HepG2 (cell line): ENCODE data around the gene UBAP2. TPM values are rescaled to one million over a fixed set of nuclear protein-coding genes. Genes with fewer than 3 reads are reported as not detected.

ENCODE experiments used
- ATAC-seq: fragments of 200-7000 bp; cut with Tn5 transposase; 3 replicates; pipeline ENCODE4 v1.9.1; 2020; ENCODE audit warnings: mild to moderate bottlenecking, moderate library complexity
- BruUV-seq: library from RNA; stranded (reverse); fragments of 400-500 nt; replicated peaks from 2 replicates; lab custom pipeline; 2021; lab: Mats Ljungman, UMichigan
- CTCF ChIA-PET: fragments of 300-600 bp; formaldehyde crosslinking; extraction: SDS; loops from one replicate; lab custom pipeline; 2021; ENCODE audit warnings: low total read pairs, inconsistent platforms, low intra/inter-chr PET ratio; lab: Yijun Ruan, JAX
- POLR2A ChIA-PET: fragments of 350-600 bp; sonication (Branson Sonifier 250); formaldehyde crosslinking; loops from one replicate; lab custom pipeline; 2020; ENCODE audit warnings: antibody characterized with exemption, inconsistent platforms; lab: Yijun Ruan, JAX
- DNase-seq: peaks from one replicate; pipeline ENCODE4 v3.0.0-alpha.2; 2015; ENCODE audit warnings: low spot score
- FAIRE-seq: peaks from 3 replicates; lab custom pipeline; 2011; peaks lifted over from hg19 to GRCh38; lab: Jason Lieb, UNC
- H2AFZ ChIP-seq: one replicate; pipeline ENCODE4 v1.6.1; 2011; ENCODE audit warnings: low read length, inconsistent platforms
- H3K27ac ChIP-seq: fragments of 300-600 bp; 3 replicates; pipeline ENCODE4 v1.8.0; 2011; ENCODE audit warnings: mixed run types, mild to moderate bottlenecking, mixed read lengths, low read length, inconsistent platforms; ENCODE audit not compliant: insufficient read depth; ENCODE audit errors: extremely low read length
- H3K27me3 ChIP-seq, 2 experiments: fragments of 200-600 bp in 1 of 2; 2 replicates in 1 of 2; 3 replicates in 1 of 2; pipeline versions ENCODE4 v1.6.0 to v1.8.0; 2011; ENCODE audit warnings: low read length in 2 of 2, mild to moderate bottlenecking in 2 of 2, moderate library complexity in 2 of 2, inconsistent platforms in 1 of 2; ENCODE audit not compliant: insufficient read depth in 2 of 2, control insufficient read depth in 1 of 2
- H3K36me3 ChIP-seq, 2 experiments: fragments of 200-600 bp in 1 of 2; replicated peaks in 1 of 2; 2 replicates in 1 of 2; 3 replicates in 1 of 2; pipeline versions ENCODE4 v1.5.1 to v1.8.0; 2011; ENCODE audit warnings: low read length in 2 of 2, inconsistent platforms in 1 of 2; ENCODE audit not compliant: insufficient read depth in 2 of 2, control insufficient read depth in 1 of 2
- H3K4me1 ChIP-seq: 2 replicates; pipeline ENCODE4 v1.5.1; 2012; ENCODE audit warnings: low read length, inconsistent platforms; ENCODE audit not compliant: insufficient read depth
- H3K4me2 ChIP-seq: 2 replicates; pipeline ENCODE4 v1.6.0; 2011; ENCODE audit warnings: low read depth, low read length, inconsistent platforms
- H3K4me3 ChIP-seq, 3 experiments: fragments of 200-600 bp in 1 of 3; sonication (generic), shearing (Covaris generic) in 1 of 3; replicated peaks in 1 of 3; 2 replicates each; pipeline ENCODE4 v1.5.1; 2011 to 2016; ENCODE audit warnings: low read length in 3 of 3, inconsistent platforms in 2 of 3, low read depth in 2 of 3, mild to moderate bottlenecking in 2 of 3, control low read depth in 1 of 3, mixed read lengths in 1 of 3; ENCODE audit not compliant: insufficient read depth in 1 of 3
- H3K79me2 ChIP-seq: one replicate; pipeline ENCODE4 v1.6.1; 2011; ENCODE audit warnings: low read length, inconsistent platforms; ENCODE audit not compliant: insufficient read depth
- H3K9ac ChIP-seq: 2 replicates; pipeline ENCODE4 v1.6.0; 2011; ENCODE audit warnings: mild to moderate bottlenecking, low read depth, low read length, inconsistent platforms; ENCODE audit not compliant: insufficient read depth
- H3K9me3 ChIP-seq: 2 replicates; pipeline ENCODE4 v1.5.1; 2012; ENCODE audit warnings: mild to moderate bottlenecking, low read length
- H4K20me1 ChIP-seq: 2 replicates; pipeline ENCODE4 v1.6.0; 2011; ENCODE audit warnings: inconsistent platforms, mild to moderate bottlenecking, low read length, moderate library complexity; ENCODE audit not compliant: insufficient read depth
- ATF7-NPFF ChIP-seq: sonication (generic); formaldehyde crosslinking; IDR thresholded peaks from 2 replicates; pipeline ENCODE4 v1.8.1; 2023; ENCODE audit warnings: mild to moderate bottlenecking, low read depth, missing genetic modification reagents, moderate library complexity
- EHMT2 ChIP-seq: fragments of 200-600 bp; sonication (generic); IDR thresholded peaks from 2 replicates; pipeline ENCODE4 v1.7.0; 2017; ENCODE audit warnings: antibody characterized with exemption, low read depth, low read length, borderline replicate concordance
- ELF3 ChIP-seq: IDR thresholded peaks from 2 replicates; pipeline ENCODE4 v1.6.1; 2016; ENCODE audit warnings: missing genetic modification reagents, missing compliant biosample characterization
- NFATC3 ChIP-seq: sonication (generic); formaldehyde crosslinking; IDR thresholded peaks from 2 replicates; pipeline ENCODE4 v1.5.1; 2020; ENCODE audit warnings: mild to moderate bottlenecking, missing genetic modification reagents
- RBM39 ChIP-seq: fragments of 200-400 bp; formaldehyde crosslinking; IDR thresholded peaks from one replicate; pipeline ENCODE4 v1.6.1; 2018; ENCODE audit warnings: antibody characterized with exemption, mild to moderate bottlenecking, low read depth, low read length; ENCODE audit not compliant: poor library complexity, severe bottlenecking
- TSC22D2 ChIP-seq: sonication (generic); formaldehyde crosslinking; IDR thresholded peaks from 2 replicates; pipeline ENCODE4 v1.5.1; 2020; ENCODE audit warnings: missing genetic modification reagents, mild to moderate bottlenecking, borderline replicate concordance
- ZNF33A ChIP-seq: sonication (generic); formaldehyde crosslinking; IDR thresholded peaks from 2 replicates; pipeline ENCODE4 v1.5.1; 2020; ENCODE audit warnings: missing genetic modification reagents, mild to moderate bottlenecking, moderate library complexity, borderline replicate concordance
- ZSCAN31 ChIP-seq: sonication (generic); formaldehyde crosslinking; IDR thresholded peaks from 2 replicates; pipeline ENCODE4 v1.5.0; 2020; ENCODE audit warnings: low read depth, mild to moderate bottlenecking, missing genetic modification reagents
- WGBS: methylation state at CpG from one replicate; pipeline ENCODE4 v1.1.6; 2017; ENCODE audit warnings: low lambda C conversion rate; 5-methylcytosine and 5-hydroxymethylcytosine counted together
- in situ Hi-C: cut with HindIII; loops from 2 replicates; pipeline ENCODE4 v1.10.0; 2017; ENCODE audit warnings: low pct_unique_long_range_greater_than_20kb; ENCODE audit not compliant: extremely low pct_ligation_motif_present
- intact Hi-C: fragments of 100-400 bp; cut with micrococcal nuclease; formaldehyde crosslinking; loops from one replicate; pipeline ENCODE4 v1.10.0; 2022; ENCODE audit not compliant: unreplicated experiment
- polyA plus RNA-seq, 8 experiments: library from polyadenylated mRNA; depleted of rRNA in 3 of 8; stranded (reverse) in 7 of 8; unstranded in 1 of 8; fragments of >200 nt; fragmentation: Illumina TruSeq in 4 of 8; extraction: Trizol in 4 of 8; gene quantifications; 2 replicates each; pipeline versions ENCODE4 v1.2.1 to v1.2.3, GENCODE V29; 2011 to 2016; ENCODE audit warnings: low read depth in 4 of 8, missing spikeins in 1 of 8, mixed read lengths in 1 of 8; ENCODE audit not compliant: insufficient read depth in 1 of 8
- total RNA-seq, 5 experiments: library from RNA; depleted of rRNA; stranded (reverse); fragments of >200 nt; fragmentation: Illumina TruSeq; extraction: Trizol; gene quantifications; 2 replicates each; pipeline ENCODE4 v1.2.3, GENCODE V29; 2016; ENCODE audit warnings: low read depth in 1 of 5
- TF ChIP-seq, protein P1 (sequence below): sonication (generic); formaldehyde crosslinking; IDR thresholded peaks from 2 replicates; pipeline ENCODE4 v1.4.0; 2020; ENCODE audit warnings: missing genetic modification reagents
- TF ChIP-seq, protein P2 (sequence below): sonication (generic); formaldehyde crosslinking; conservative IDR thresholded peaks from 2 replicates; pipeline ENCODE4 v1.4.0; 2020; ENCODE audit warnings: missing genetic modification reagents
- TF ChIP-seq, protein P3 (sequence below): sonication (generic); formaldehyde crosslinking; IDR thresholded peaks from 2 replicates; pipeline ENCODE4 v1.4.0; 2020; ENCODE audit warnings: mild to moderate bottlenecking, missing genetic modification reagents
- TF ChIP-seq, protein P4 (sequence below): sonication (generic); formaldehyde crosslinking; IDR thresholded peaks from 2 replicates; pipeline ENCODE4 v1.4.0; 2020; ENCODE audit warnings: missing genetic modification reagents, low read depth, mild to moderate bottlenecking, borderline replicate concordance

Gene UBAP2
- total and polyA plus RNA-seq, 2 of the 13 experiments (the other 11 are each of a cell fraction or from before 2014, with no cell fraction given), result 19.0 to 22.0 TPM

DNA sequence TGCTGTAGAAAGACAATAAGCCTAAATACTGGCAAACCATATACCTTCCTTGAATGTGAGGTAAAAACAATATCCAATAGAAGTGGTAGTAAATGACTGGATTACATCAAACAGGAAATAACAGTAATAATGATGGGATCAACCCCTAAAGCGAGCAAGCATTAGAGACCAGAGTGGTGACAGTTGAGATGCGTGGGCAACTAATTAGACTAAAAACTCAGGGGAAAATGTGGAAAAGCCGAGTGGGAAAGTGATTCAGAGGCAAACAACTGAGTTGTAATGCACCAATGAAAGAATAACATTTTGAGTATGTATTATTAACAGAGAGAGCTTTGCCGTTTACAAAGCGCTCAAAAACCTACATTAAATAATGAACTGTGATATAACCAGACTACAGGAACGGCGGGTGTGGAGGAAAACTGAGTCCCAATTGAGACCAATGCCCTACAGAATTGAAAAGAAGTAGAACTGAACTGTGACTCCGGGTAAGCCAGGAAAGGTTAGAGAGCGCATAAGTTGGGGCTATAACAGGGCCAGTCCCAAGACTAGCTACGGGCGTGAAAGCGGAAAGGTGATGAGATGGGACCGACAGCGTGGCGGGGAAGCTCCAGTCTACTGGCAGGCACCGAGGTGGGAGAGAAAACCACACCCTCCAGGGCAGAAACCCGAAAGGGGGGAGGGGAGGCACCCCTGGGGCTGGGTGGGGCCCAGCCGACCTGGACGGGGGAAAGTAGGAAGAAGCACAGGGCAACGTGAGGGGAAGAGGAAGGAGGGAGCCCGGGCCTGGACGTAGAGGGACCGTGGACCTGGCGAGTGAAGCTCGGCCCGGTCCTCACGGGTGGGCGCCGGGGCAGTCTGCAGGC, 592 bp downstream of the UBAP2 start (continued):
- TF ChIP-seq ZNF33A (CRISPR knock-in tag), result no peak
- TF ChIP-seq RBM39, result peak; percentile 17
- no peak for TF ChIP-seq EHMT2
- no peak for TF ChIP-seq ELF3 (CRISPR knock-in tag)
- TF ChIP-seq, all 625 proteins: peak for 22

DNA sequence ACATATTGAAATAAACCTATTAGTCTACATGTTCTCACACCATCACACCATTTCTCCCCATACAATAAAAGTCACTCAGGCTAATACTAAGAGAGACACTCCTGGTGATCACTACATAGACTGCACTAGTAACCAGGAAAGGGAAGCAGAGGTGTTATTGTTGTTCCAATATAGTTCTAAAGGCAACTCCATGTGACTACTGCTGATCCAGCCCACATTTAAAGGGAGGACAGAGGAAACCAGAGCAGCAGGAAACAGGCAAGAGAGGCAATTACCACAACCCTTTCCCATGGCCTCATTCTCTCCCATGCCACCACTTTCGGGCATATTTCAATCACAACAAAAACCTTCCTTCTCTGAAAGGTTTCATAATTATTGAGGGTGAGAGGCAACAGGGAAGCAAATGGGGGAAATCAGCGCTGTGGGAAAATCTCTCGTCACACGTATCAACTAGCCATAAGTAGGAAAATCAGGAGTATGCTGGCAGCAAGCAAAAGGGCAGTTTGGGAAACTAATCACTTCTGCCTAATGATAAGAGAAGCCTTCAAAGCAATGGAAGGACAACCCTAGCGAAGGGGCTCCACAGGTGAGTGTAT, 1.8 kb downstream of the UBAP2 start:
- BruUV-seq, result no TSS peak
- FAIRE-seq, result peak; percentile 49

More for the DNA sequence above, 1.8 kb downstream of the UBAP2 start:
- Histone ChIP-seq H3K27ac (no peak overlapping the region), H3K4me2 (peak overlapping the region; percentile 82), H2AFZ (no peak overlapping the region), H4K20me1 (peaks cover 5% of the 10 kb centered on the region; the same call in 1 of the 2 replicates), H3K4me3 (peak overlapping the region; percentile 92 to 94 (median 94); a peak in 5 of 6 replicates), H3K79me2 (peaks cover 64% of the 10 kb centered on the region), H3K27me3 (no peaks in the 10 kb centered on the region; a peak in 1 of 5 replicates), H3K9ac (peak overlapping the region; percentile 97), H3K4me1 (peaks cover 48% of the 10 kb centered on the region), H3K36me3 (peaks cover 0 to 2% of the 10 kb centered on the region in 2 experiments; a peak in 2 of 5 replicates), H3K9me3 (no peaks in the 10 kb centered on the region)
- ChIA-PET CTCF (no interaction called here), POLR2A (interaction anchor here (0.9 to 3.7 kb wide), 4 partner anchors 26 to 132 kb away, joined by 3 to 63 read pairs (median 6); partner anchors contain the start of gene UBAP1)
- TF ChIP-seq, protein P1, sequence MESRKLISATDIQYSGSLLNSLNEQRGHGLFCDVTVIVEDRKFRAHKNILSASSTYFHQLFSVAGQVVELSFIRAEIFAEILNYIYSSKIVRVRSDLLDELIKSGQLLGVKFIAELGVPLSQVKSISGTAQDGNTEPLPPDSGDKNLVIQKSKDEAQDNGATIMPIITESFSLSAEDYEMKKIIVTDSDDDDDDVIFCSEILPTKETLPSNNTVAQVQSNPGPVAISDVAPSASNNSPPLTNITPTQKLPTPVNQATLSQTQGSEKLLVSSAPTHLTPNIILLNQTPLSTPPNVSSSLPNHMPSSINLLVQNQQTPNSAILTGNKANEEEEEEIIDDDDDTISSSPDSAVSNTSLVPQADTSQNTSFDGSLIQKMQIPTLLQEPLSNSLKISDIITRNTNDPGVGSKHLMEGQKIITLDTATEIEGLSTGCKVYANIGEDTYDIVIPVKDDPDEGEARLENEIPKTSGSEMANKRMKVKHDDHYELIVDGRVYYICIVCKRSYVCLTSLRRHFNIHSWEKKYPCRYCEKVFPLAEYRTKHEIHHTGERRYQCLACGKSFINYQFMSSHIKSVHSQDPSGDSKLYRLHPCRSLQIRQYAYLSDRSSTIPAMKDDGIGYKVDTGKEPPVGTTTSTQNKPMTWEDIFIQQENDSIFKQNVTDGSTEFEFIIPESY (CRISPR knock-in tag), result no peak
- TF ChIP-seq, protein P2, sequence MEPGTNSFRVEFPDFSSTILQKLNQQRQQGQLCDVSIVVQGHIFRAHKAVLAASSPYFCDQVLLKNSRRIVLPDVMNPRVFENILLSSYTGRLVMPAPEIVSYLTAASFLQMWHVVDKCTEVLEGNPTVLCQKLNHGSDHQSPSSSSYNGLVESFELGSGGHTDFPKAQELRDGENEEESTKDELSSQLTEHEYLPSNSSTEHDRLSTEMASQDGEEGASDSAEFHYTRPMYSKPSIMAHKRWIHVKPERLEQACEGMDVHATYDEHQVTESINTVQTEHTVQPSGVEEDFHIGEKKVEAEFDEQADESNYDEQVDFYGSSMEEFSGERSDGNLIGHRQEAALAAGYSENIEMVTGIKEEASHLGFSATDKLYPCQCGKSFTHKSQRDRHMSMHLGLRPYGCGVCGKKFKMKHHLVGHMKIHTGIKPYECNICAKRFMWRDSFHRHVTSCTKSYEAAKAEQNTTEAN (CRISPR knock-in tag), result no peak
- TF ChIP-seq, protein P3, sequence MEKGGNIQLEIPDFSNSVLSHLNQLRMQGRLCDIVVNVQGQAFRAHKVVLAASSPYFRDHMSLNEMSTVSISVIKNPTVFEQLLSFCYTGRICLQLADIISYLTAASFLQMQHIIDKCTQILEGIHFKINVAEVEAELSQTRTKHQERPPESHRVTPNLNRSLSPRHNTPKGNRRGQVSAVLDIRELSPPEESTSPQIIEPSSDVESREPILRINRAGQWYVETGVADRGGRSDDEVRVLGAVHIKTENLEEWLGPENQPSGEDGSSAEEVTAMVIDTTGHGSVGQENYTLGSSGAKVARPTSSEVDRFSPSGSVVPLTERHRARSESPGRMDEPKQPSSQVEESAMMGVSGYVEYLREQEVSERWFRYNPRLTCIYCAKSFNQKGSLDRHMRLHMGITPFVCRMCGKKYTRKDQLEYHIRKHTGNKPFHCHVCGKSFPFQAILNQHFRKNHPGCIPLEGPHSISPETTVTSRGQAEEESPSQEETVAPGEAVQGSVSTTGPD (CRISPR knock-in tag), result no peak
- TF ChIP-seq ATF7-NPFF (CRISPR knock-in tag) (no peak), NFATC3 (CRISPR knock-in tag) (no peak), TSC22D2 (CRISPR knock-in tag) (no peak), ZSCAN31 (CRISPR knock-in tag) (0 out of 2 replicates have a peak, but pooled peaks have one; percentile 23)
- TF ChIP-seq, protein P4, sequence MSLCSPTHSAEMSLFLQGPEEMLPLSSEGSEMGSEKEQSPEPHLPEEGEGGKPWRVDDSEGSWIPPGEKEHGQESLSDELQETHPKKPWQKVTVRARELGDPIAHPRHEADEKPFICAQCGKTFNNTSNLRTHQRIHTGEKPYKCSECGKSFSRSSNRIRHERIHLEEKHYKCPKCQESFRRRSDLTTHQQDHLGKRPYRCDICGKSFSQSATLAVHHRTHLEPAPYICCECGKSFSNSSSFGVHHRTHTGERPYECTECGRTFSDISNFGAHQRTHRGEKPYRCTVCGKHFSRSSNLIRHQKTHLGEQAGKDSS (CRISPR knock-in tag), result no peak
- ATAC-seq (no peak), DNase-seq (no peak)
- intact Hi-C loops, result no loop called here
- WGBS, result 52% methylated on average over 5 of the region's 5 CpGs
- in situ Hi-C loops, result no loop called here
